ENCODE data around the gene BPTF.
"Not testable (repeated sequence)": the region's sequence is repeated elsewhere in the genome, so short reads cannot be mapped to it uniquely, and the experiment has no call there.

Gene BPTF

DNA sequence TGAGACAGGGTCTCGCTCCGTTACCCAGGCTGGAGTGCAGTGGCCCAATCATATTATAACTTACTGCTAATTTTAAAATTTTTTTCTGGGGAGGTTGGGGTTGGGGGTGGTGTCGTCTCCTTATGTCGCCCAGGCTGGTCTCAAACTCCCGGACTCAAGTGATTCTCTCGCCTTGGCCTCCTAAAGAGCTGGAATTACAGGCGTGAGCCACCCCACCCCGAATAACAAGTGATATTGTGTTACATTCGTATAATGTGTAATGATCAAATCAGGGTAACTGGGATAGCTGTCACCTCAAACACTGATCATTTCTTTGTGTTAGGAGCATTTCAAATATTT, 194.0 kb downstream of the BPTF start:
- DNase-seq, result no peak

- peak; percentile 99 for DNase-seq
Measured at GRCh38 chr17:68019675-68020408, 194.5 kb downstream of the BPTF start.

- no peak for DNase-seq
Measured at GRCh38 chr17:68020409-68020756, 195.1 kb downstream of the BPTF start.

- not testable (repeated sequence) for DNase-seq
Measured at GRCh38 chr17:68020791-68021190, 195.5 kb downstream of the BPTF start.

DNA sequence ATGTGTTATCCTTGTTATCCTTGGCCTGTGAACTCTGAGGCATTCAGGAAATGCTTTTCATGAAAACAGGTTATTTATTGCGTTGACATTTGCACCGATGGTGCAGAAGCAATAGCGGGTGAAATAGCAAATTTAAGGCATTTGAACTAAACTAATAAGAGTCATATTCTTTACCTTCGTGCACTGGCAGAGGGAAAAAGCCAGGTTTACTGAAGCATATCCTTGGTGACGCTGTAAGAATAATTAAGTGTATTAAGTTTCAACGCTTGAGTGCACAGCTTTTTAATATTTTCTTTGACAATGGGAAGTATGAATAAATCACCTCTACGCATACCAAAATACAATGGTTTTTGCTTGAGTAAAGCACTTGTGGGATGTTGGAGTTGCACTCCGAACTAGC, 196.7 kb downstream of the BPTF start:
- DNase-seq, result no peak

GRCh38 chr17:68022547-68022946, 197.2 kb downstream of the BPTF start:
- DNase-seq, result not testable (repeated sequence)

DNA sequence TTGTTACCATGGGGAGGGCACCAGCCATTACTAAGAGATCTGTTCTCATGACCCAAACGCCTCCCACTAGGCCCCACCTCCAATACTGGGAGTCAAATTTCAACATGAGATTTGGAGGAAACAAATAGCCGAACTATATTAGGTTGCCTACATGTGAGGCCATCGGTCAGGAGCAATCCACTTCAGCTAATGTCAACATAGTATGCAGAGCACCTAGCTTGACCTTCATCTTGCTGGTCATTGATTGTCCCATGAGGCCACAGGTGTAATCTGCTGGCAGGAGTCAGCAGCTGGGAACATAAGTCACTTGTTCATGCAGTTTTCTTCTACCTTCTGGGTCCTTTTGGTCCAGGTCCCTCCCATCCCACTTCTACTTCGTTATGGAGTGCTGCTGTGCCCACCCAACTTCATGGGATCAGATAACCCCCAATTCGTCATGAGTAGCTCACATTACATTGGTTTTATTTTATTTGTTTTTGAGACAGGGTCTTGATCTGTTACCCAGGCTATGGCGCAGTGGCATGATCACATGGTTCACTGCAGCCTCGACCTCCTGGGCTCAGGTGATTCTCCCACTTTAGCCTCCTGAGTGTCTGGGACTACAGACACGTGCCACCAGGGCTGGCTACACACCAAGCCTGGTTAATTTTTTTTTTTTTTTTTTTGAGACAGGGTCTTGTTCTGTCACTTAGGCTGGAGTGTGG, 204.4 kb downstream of the BPTF start:
- DNase-seq, result no peak

Data from T1000 (cell line).